NCI-H128 (cell line): Measurements from ENCODE around the gene ARID5B.

Experiments used
- DNase-seq: peaks from one replicate; lab custom pipeline; 2025; ENCODE audit not compliant: unreplicated experiment; lab: John Stamatoyannopoulos, UW

ARID5B gene

DNA sequence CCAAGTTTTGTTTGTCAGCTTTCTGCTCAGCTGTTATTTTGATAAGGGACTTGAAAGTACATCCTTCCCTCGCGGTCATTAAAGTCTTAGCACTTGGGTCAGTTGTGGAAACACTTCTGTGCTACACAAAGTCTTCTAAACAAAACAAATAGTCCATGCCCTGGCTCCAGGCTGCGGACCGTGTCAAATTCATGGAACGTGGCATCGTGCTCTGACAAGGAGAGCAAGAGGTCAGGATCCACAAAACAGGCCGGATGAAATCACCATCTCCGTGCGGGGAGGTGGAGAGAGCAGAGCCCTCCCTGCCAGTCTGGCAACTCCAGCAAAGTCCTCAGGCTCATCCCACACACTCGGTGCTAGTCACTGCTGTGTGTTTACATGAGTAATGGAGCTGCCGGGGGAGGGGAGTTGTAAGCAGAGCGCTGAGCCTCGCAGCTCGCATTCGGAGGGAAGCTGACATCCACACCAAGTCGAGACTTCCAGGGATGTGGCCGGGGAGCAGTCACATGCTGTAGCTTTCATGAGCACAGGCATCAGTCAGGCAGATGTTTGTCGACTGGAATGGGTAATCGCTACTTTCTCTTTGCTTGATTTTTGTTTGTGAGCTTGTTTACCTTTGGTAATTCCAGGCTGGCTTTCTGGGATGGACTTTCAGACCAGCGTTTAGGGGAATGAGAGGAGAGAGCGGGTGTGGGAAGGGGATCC is 147.6 kb downstream of the ARID5B start:
- DNase-seq, result no peak

DNA sequence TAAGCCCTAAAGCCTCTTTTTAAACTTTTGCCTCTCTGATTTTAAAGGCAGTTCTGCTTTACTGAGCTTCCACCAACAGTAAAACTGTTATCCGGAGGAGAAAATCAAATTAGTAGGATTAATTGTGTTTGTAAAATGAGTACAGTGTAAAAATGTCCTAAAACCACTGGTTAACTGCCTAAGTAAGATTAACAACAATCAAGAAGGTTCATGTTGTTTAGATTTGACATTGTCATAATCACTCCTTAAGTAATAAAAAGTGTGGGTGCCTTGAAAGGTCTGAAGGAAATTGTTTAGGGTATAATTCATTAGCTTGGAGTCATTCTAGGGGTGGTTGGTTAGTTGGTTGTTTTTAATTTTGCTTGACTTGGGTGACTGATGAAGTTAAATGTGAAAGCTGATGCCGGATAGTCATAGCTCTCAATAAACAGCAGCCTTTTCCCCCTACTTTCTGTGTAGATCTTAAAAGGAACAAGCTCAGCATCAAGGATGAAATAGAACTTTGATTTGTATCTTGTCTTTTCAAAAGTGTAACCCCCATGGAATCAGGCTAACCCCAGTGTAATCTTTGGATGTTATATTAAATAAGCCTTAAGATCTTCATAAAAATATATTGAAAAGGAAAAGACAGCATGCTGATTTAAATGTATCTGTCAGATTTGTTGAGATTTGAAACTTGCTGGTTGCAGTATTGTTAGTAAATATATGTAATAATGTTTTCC is 148.3 kb downstream of the ARID5B start:
- DNase-seq, result no peak

DNA sequence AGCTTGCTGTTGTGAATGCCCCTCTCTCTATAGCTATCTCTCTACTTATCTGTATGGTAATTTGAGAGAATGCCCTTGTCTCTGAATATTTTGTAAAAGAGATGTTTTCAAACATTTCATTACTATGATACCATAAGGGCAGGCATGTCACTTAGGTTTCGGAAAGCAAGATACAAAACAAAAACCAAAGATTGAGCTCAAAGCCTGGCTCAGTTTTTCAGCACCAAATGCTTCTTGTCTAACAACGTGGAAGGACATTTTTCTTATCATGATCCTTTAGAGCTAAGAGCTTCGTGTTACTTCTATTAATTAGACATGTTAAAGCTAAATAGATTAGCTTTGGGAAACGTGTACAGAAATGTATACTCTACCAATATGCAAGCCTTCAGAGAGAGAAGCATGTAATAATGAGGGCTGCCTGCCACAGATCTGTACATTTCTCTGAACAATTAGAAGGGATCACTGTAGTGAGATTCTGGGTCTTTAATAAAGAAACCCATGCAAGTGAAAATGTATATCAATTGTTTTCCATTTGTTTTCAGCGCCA is 148.9 kb downstream of the ARID5B start:
- DNase-seq, result no peak

DNA sequence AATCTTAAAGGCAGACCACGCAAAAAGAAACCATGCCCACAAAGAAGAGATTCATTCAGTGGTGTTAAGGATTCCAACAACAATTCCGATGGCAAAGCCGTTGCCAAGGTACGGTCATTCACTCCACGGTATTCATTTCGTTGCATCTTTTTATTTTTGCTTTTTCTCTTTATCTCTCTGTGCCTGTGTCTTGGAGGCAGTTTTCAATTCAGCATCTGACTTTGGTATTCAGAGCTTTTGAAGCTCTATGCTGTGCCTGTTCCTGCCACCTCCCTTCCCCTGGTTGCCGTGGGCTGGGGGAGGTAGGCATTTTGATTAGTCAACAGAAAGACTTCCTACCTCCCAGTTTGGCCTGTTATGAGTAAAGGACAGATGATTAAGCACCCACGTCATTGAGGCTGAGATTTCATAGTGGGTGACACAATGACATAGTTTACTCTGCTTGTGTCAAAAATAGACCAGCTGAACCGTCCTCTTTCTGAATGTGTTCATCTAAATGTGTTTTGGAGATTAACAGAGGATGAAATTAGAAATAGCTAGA is 149.5 kb downstream of the ARID5B start:
- no peak for DNase-seq

DNA sequence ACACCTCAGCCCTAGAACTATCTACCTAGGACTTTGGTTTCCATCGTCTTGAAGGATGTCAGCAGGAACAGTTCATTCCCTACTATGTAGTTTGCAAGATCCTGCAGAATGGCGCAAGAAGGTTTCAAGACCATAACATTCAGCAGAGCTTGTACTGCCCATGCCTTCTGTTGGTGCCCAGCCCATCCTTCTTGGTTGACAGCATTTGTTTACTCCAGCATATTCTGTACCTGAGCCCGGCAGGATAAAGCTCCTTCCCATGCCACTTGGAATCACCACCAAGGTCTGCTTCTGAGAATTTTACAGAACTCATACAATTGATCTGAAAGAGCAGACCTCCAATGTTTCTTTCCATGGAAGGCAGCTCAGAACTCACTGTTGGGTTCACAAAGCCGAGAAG is 150.8 kb downstream of the ARID5B start:
- no peak for DNase-seq

DNA sequence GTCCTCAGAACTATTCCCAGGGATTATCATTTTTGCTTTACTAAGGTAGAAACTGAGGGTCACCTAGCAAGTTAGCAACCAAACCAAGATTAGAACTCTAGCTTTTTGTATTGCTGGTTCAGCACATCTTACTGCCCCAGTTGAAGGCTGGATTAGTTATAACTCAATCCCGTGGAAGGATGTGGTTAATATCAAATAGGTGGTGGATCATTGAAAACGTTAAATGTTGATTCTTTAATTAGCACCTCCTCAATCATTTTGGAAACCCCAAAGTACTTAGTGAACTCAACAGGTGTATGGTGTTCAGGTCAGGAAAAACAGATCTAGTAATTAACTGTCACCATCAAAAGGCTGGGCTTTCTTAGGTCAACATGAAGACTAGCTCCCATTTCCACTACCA is 152.4 kb downstream of the ARID5B start:
- DNase-seq, result no peak

DNA sequence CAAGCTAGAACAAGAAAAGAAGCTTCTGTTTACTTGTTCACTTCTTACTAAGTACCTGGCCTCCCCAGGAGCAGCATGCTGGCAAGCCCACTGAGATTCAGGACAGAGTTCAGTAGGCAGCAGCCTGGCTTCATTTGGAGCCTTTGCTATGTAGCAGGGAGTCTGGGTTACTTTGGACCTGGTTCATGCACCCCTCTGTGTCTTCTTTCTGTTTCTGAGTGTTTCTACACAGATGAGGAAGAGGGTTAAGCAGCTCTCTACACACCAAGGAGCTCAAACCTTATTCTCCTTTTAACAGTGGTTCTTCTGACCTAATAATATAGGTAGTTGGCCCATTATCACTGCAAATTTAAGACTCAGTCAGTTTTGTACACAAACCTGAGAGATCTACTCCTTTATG is 152.9 kb downstream of the ARID5B start:
- DNase-seq, result no peak

DNA sequence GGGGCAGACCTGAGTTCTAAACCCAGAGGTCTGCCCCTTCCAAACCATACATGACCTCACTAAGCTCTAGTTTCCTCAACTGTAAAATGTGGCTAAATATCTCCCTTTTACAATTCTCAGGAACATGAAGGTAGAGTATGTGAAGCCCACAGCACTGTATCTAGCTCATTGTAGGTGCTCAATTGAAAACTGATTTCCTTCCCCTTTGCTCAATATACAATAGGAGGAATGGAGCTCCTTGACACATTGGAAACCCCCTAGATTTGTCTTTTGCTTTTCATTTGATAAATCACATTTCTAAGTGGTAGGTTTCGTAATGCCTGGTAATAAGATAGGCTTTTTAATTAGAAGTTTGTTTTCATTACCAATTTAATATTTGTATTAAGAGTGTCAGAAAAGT is 153.3 kb downstream of the ARID5B start:
- DNase-seq, result no peak

DNA sequence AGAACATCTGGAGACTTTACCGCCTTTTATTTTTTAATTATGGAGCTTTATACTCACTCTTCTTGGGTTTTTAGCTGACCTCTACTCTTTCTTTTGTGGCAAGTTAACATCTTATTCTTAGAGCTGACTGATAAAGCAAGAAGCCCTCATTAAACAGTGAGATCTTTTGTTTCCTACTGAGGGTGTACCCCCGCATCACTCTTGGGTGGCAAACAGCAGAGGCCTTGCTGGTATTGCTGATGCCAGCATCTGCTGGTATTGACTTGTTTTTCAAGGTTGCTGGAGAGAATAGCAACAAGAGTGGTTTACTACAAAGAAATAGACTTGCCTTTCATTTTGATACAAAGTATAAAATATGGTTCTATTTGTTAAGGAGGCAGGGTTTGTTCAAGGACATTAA is 154.7 kb downstream of the ARID5B start:
- no peak for DNase-seq

DNA sequence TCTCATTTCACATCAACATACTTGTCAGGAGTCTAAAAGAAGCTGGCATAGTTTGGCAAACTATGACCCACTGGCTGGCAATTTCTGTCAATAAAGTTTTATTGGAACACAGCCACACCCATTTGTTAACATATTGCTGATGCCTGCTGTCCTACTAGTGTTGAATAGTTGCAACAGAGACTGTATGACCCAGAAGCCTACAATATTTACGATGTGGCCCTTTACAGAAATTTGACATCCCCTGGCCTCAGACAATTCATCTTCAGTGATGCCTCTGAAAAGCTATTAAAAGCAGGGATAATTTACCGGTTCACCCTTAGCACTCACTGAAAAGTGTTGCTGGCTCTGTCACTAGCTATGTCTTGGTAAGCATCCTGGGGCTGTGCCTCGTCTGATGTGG is 155.2 kb downstream of the ARID5B start:
- DNase-seq, result no peak

DNA sequence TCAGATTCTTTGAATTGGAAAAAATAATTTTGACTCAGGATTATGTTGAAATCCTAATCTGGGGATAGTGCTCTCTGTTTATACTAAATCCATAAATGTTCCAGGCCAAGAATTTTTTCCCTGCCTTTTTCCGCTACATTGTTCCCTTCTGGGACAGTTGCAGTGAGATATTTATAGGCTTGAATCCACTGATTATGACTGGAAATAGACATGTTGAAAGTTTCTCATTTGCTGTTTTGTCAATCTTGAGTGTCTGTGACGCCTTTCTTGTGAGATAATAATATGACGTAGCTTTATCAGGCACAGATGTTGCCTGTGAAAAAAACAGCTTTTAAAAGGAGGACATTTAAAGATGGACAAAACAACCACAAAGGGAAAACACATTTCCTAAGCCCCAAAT is 155.9 kb downstream of the ARID5B start:
- DNase-seq, result no peak

DNA sequence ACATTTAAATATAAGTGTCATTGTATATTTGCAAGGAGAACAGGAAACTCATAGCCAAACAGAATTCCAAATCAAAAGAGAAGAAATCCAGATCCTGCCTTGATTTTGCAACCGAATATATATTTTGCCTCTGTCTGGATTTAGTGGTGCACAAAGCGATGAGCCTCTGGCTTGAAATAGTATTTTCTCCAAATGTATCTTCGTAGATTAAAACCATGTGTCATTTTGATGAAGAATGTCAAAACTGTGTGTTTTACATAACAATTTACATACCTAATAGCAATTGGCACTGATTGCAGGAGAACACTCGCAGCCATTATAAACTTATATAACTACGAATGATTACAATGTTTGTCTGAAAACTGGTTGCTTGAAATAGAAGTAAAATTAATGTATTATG is 156.4 kb downstream of the ARID5B start:
- DNase-seq, result no peak

DNA sequence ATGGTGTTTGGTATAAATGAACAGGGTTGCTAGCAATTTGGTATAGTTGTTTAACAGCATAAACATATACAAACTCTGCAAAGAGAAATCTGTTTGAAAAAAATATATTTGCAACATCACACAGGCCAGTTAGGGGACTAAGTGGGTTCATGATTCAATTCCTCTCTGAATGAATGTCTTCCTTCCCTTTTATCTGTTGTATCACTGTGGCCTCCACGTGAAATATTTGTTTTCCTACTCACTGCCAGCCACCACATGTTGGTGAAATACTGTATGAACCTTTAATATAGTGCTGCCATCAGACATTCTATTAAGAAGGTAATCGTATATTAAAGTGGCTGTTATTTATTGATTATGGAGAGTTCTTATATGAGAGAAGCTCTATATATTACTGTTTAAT is 157.0 kb downstream of the ARID5B start:
- no peak for DNase-seq

DNA sequence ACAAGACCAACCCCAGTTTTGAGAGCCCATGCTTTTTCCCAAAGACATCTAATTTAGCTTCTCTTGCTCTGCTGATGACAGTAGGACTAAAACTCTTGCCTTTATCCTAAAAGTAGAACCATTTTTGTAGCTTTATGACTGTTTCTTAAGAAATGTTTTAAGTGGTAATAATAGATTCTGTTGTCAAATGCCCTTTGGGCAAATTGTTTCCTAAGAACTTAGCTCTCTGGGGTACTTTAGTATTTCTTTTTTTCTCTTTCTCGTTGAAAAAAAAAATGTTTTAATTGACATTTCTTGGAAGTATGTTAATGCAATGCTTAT is 157.4 kb downstream of the ARID5B start:
- DNase-seq, result no peak

DNA sequence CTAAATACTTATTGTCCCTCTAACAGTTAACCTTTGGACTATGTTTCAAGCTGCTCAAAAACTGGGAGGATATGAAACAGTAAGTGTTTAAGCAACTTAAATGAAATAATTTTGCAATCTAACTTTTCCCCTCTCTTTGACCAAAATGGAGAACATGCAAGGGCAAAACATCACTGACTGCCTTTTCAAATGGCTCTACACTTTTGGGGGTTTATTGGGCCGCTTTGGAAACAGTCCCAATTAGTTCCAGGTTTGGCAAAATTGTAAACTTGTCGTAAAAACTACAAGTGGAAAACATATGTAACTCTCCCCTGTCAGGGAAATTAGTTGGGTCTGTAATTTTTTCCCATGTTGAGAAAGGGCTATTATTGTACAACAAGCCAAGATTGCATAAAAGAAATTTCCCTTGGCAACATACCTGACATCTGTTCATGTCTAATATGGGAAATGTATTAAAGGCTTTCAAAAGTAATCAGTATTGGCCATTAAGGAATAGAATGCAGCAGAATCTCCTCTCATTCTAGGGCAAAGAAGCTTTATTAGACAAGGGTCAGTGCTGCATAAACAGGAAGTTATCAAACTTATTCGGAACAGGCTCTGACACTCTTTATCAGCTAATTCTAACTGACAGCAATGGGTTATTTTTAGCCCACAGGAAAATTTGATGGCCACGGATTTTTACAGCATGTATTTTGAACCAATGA is 157.9 kb downstream of the ARID5B start:
- DNase-seq, result no peak

DNA sequence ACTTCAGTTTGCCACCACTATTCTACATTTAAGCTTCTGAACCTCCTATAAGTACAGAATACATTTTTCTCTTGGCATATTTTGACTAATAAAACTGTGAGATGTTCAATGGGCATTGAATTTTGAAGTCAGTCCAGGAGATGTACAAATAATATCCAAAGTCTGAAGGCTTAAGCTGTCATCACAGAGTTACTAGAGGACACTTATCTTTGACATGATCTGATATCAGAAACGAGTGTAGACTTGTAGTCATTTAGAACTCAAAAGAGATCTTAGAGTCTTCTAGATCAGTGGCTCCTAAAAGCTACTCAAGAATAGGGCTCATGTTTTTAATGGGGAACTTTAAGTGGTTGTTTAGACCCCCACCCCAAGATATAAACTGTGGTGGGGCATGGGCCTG is 160.5 kb downstream of the ARID5B start:
- DNase-seq, result no peak

DNA sequence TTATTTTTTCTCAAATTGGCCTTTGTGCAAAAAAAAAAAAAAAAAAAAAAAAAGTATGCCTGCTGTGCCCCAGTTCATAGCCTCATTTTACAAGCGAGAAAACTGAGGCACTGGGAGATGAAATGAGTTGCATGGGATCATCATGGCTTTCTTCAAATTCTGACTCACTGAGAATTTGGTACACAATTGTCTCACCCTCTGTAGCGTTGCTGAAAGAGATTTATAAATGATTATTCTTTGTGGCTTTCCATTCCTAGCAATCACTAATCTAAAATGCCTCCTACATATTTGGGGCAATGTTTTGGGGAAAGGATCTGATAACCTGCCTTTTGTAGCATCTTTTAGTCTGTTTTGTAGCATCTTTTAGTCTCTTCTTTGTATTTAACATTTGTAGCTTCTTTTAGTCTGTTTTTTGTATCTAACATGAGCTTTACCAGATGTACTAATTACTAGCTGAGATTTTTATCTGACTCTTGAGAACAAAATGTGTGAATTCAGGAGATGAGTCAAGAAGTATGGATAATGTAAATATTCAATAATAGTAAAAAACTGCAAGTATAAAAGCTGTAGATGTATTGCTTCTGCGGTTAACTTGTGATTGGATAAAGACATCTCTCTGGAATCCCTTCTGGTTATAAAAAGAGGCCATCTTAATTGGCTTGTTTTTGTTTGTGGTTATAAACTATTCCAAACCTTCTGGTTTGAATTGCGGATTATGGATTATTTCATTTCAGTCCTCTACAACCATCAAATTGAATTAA is 161.4 kb downstream of the ARID5B start:
- DNase-seq, result no peak

DNA sequence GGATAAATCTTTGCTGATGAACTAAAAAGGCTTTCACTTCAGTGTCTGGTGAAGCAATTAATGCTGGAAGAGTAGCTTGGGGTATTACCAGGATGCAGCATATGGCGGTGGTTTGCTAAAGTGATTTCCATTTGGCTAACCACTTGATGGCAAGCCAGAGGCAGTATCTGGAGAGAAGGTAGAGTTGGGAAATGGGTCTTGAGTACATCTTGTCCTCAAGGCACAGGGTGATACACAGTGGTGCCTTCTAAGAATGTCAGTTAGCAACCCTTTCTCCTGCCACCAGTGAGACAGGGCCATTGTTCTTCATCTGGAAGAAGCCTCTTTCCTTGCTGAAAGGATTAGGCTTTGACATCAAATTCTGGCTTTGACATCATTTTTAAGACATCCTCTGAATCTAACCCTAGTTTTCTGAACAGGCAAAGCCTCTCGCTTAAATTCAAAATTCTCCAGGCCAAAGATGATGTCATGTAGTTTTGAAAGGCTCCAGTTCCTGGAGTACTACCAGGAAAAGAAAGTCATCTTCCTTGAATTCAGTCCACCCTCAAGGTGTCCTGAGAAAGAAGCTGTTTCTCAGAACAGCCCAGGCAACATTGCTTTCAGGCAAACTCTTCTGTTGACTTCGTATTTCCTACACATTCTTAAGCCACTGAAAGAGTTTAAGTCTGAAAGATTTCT is 162.4 kb downstream of the ARID5B start:
- no peak for DNase-seq

DNA sequence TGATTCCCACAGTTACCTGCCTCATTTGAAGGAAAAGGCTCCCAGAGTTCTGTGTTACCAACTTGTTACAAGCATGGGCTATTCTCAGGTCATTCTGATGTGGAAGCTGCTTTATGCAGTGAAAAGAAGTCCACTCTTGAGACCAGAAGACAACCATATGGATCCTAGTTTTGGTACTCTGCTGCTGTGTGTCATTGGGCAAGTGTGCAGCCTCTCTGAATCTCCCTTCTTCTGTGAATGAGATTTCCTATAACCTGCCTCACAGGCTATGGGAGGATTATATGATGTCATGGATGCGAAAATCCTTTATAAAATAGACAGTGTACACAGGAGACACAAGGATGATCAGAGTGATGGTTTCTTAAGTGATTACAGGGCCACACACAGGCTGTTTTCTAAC is 166.1 kb downstream of the ARID5B start:
- DNase-seq, result no peak

DNA sequence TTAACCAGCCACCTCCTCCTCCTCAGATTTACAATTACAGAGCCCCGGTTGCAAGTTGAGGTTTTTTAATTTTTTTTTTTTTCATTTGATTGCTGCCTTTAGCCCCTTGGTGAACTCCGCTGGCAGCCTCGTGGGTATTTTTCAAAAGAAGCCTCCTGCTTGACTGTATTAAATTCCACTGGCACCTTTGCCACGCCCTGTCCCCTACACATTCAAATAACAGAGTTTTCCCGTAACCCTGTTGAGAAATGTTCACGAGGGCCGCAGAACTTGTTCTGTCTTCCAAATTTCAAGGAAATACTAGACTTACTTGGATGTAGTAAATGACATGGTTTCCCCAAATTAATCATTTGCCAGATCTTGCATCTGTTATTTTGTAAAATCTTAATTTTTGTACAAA is 167.0 kb downstream of the ARID5B start:
- DNase-seq, result no peak
